Keratinocyte (primary cell): ENCODE measurements around the gene SFT2D1.

Experiments
- CTCF ChIP-seq, 3 experiments: IDR thresholded peaks in 1 of 3; conservative IDR thresholded peaks in 1 of 3; optimal IDR thresholded peaks in 1 of 3; 2 replicates in 2 of 3; 3 replicates in 1 of 3; pipeline versions ENCODE3 to v1.5.1; 2011; ENCODE audit warnings: low read length in 3 of 3, mild to moderate bottlenecking in 3 of 3, moderate library complexity in 2 of 3, control low read depth in 1 of 3, inconsistent platforms in 1 of 3; ENCODE audit not compliant: insufficient read depth in 2 of 3; ENCODE audit errors: extremely low read depth in 1 of 3
- EZH2 ChIP-seq: IDR thresholded peaks from one replicate; pipeline ENCODE4 v1.6.1; 2012; ENCODE audit warnings: inconsistent platforms, mild to moderate bottlenecking, low read length, moderate library complexity

GRCh38 chr6:166277018-166277417 lies 65.3 kb downstream of the SFT2D1 start:
- no peak for TF ChIP-seq CTCF (optimal IDR thresholded peaks at IDR 0.05 in 1 of 3, IDR thresholded peaks at IDR 0.05 in 1 of 3, conservative IDR thresholded peaks at IDR 0.05 in 1 of 3; ENCODE audit: extremely low read depth in 1 of 3, insufficient read depth in 2 of 3, low read length in 3 of 3)
- no peak for TF ChIP-seq EZH2
